GM19468 (cell line): ENCODE data around the gene PLCB1.

Experiments
- ATAC-seq: cut with Tn5 transposase; IDR thresholded peaks from one replicate; pipeline ENCODE4 v1.9.1; 2021; ENCODE audit warnings: mild to moderate bottlenecking, moderate library complexity, moderate number of reproducible peaks; ENCODE audit not compliant: unreplicated experiment; ENCODE audit errors: extremely low read depth

The PLCB1 gene

DNA sequence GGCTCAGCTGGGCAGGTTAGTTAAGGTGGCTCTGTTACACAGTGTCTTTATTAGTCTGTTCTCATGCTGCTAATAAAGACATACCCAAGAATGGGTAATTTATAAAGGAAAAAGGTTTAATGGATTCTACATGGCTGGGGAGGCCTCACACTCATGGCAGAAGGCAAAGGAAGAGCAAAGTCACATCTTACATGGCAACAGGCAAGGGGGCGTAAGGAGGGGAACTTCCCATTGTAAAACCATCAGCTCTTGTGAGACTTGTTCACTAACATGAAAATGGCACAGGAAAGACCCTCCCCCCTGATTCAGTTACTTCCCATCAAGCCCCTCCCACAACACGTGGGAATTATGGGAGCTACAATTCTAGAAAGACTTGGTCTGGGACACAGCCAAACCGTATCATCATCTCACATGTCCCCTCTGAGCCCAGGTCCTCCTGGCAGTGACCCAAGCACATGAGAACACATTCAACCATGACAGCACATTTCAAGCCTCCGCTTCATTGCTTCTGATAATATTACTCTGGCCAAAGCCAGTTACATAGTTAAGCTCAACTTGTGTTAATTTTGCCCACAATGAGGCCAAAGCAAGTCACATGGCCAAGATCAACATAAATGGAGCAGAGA, 383.9 kb downstream of the PLCB1 start:
- ATAC-seq, result no peak

GRCh38 chr20:8518878-8519277, 386.8 kb downstream of the PLCB1 start:
- no peak for ATAC-seq

- no peak for ATAC-seq
These were observed 387.8 kb downstream of the PLCB1 start for GRCh38 chr20:8519887-8520286.

DNA sequence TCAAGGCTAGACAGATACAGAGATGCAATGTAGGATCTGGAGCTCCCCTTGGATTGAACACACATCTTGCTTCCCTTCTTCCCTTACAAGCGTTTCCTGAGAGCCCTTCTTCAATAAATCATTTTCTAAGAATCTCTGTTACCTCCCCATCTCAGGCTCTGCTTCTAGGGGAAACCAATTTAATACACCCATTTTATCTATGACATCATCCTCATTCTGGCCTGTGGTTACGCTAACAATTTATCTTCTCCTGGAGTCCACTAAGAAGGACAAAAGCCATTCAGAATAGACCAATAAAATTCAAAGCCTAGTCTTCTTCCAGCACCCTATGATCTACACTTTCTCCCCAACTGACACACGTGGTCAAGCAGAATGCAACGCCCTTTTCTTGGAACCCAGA, 390.1 kb downstream of the PLCB1 start:
- ATAC-seq, result no peak

DNA sequence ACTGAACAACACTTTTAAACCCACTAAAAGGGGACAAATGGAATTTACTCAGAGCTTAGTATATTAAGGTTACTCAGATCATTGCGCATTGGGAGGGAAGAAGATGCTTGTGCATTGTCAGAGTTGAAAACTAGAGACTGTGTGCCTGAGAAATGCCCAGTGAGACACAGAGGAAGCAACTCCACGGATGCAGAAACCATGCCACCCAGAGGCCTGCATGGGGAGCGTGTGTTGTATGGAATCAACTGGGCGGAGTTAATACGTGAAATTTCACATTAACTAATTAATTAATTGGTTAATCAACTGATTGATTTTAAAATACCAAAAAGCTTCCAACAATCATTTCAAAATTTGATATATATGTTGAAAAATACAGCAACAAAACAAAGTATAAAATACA, 391.6 kb downstream of the PLCB1 start:
- ATAC-seq, result no peak

DNA sequence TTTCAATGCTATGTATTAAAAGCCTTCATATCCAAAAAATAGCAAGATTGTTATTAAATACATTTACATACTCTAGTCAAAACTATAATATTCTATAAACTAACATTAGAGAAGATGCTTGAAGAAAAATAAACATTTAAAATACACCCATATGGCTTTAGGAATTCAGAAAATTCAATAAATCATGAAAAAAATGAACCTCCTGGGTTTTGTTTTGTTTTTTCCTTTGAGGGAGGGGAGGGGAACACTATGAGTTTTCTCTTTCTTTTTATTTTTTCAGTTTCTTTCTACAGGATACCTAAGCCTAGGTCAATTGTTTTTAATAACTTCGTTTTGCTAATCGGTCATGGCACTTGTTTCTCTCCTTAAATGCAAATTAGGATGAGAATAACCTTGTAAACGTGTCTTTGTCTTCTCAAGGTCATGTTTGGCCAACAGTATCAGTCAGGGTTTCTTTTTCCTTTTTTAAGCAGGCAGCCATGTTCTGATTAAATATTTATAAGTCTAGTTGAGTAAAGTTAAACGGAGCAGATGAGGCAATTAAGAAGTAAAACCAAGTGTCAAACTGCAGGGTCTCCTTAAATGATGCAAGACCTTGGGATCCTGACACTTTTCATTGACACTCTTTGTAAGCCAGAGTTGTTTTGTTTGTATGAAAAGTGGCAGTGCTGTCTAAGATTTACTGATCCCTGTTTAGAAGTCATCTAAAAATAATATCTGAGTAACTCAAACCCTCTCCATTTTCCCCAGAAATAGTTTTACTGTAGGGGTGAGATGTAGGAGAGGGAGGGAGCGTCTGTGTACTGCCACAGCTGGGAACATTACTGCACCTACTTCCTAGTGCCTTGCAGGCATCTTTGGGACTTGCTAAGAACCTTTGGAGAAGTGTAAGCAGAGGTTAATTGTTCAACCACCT, 392.3 kb downstream of the PLCB1 start:
- peak; percentile 33 for ATAC-seq

- ATAC-seq, result no peak
These were observed 392.9 kb downstream of the PLCB1 start for GRCh38 chr20:8525017-8525343.

- no peak for ATAC-seq
These were observed 394.5 kb downstream of the PLCB1 start for GRCh38 chr20:8526610-8527009.

DNA sequence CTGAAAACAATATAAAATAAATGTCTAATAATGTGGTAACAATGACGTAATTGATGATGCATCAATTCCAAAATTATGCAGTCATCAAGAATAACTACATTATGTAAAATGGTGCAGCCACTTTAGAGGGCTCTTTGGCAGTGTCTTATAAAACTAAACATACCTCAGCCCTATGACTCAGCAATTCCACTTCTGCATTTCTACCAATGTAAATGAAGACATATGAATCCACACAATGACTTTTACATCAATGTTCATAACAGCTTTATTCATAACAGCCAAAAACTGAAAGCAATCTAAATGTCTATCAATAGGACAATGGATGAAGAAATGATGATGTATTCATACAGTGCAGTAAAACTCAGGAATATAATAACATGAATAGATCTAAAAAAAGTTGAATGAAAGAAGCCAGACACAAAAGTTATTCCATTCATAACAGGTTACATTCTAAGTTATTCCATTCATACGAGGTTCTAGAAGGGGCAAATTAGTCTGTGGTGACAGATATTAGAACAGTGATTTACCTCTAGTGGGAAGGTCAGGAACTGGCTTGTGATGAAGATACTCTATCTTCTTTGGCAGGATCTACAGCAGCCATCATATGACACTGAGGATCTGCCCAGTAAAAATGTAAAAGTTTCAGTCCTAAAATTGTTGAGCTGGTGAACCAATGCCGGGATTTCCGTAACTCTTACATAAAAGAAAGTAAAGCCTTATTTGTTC, 396.1 kb downstream of the PLCB1 start:
- no peak for ATAC-seq

DNA sequence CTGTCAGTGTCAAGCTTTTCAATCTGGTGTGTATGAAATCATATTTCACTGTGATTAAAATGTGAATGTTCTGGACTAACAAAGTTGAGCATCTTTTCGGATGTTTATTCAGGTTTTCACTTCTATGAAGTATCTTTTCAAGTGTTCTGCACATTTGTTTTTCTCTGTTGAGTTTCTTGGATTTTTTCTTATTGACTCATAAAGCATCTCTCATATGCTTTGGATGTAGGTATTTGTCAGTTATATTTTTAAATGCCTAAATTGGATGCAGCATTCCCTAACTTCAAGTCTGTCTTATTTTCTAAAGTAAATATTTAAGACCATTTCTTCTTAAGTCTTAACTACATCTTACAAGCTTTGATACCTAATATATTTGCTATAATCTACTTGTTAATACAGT, 398.0 kb downstream of the PLCB1 start:
- no peak for ATAC-seq

- ATAC-seq, result no peak
These were observed 400.1 kb downstream of the PLCB1 start for GRCh38 chr20:8532169-8532568.

- ATAC-seq, result no peak
These were observed 402.5 kb downstream of the PLCB1 start for GRCh38 chr20:8534368-8535160.

- ATAC-seq, result no peak
These were observed 403.6 kb downstream of the PLCB1 start for GRCh38 chr20:8535403-8536261.

DNA sequence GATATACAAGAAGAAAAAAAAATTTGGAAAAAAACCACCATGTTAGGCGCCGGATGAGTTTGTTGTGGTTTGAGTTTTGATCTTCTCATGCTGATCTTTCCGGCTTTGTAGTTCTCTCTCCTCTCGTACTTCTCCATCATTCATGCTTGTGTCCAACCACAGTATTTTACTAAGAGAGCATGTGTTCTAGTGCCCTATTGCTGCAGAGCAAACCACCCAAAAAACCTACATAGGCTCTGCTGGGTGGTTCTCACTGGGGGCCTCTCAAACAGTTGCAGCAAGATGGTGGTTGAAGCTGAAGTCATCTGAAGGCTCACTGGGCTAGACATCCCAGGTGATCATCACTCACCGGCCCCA, 404.2 kb downstream of the PLCB1 start:
- ATAC-seq, result no peak

DNA sequence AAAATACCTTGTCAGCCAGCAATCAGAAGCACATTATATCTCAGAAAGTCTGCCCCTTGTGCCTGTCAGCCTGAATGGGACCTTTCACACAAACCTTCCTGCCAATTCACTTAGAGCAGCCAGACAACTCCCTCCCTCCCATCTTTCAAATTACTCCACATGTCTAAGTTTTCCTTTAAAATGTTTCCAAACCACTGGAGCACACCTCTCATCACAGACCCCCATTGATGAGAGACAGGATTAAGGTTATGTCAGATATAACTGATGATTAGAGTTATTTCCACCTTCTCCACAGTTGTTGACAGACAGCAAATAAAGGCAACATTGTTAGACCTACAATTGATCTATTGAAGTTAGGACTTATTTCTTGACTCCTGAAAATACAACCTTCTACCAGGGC, 408.4 kb downstream of the PLCB1 start:
- no peak for ATAC-seq

- no peak for ATAC-seq
These were observed 410.0 kb downstream of the PLCB1 start for GRCh38 chr20:8542110-8542486.

- ATAC-seq, result no peak
These were observed 413.1 kb downstream of the PLCB1 start for GRCh38 chr20:8545212-8545611.

- ATAC-seq, result no peak
These were observed 415.1 kb downstream of the PLCB1 start for GRCh38 chr20:8547035-8547650.

GRCh38 chr20:8547968-8548588, 416.0 kb downstream of the PLCB1 start:
- ATAC-seq, result no peak
